ENCODE results near the gene NR2C2. TPM values are rescaled to one million over a fixed set of nuclear protein-coding genes. Genes with fewer than 3 reads are reported as not detected.

The NR2C2 gene
- total RNA-seq, 2 experiments from 2014 or later = 47.1 to 47.4 TPM

- Mint-ChIP-seq H3K4me3 (no peak overlapping the region), H3K36me3 (ENCODE audit: low read depth) (no peaks in the 10 kb centered on the region), H3K27me3 (peaks cover 1% of the 10 kb centered on the region), H3K9me3 (peaks cover 7% of the 10 kb centered on the region), H3K4me1 (ENCODE audit: low read depth) (no peaks in the 10 kb centered on the region), H3K27ac (no peak overlapping the region)
- no peak for TF ChIP-seq CTCF (IDR thresholded peaks at IDR 0.05)
- DNase-seq = no peak
- intact Hi-C loops (cut with micrococcal nuclease) = no loop called here
- ChIA-PET POLR2A (no interaction called here), CTCF (no interaction called here)
- ATAC-seq = no peak
Measured at GRCh38 chr3:14909250-14909649, 38.1 kb upstream of the NR2C2 start.

- CTCF ChIA-PET = interaction anchor here (0.7 kb wide), 1 partner anchor 9 kb away, joined by 3 read pairs; no protein-coding TSS in a partner anchor
- no peaks in the 10 kb centered on the region for H3K4me1 Mint-ChIP-seq (ENCODE audit: low read depth)
- POLR2A ChIA-PET = no interaction called here
- peaks cover 1% of the 10 kb centered on the region for H3K27me3 Mint-ChIP-seq
- intact Hi-C loops (cut with micrococcal nuclease) = no loop called here
- no peaks in the 10 kb centered on the region for H3K36me3 Mint-ChIP-seq (ENCODE audit: low read depth)
- no peak overlapping the region for H3K4me3 Mint-ChIP-seq
- H3K9me3 Mint-ChIP-seq = no peaks in the 10 kb centered on the region
- ATAC-seq (no peak), DNase-seq (no peak)
- TF ChIP-seq CTCF (IDR thresholded peaks at IDR 0.05) = no peak
- no peak overlapping the region for H3K27ac Mint-ChIP-seq
Measured at GRCh38 chr3:14911651-14912050, 35.7 kb upstream of the NR2C2 start.

- no peaks in the 10 kb centered on the region for H3K4me1 Mint-ChIP-seq (ENCODE audit: low read depth)
- no peaks in the 10 kb centered on the region for H3K9me3 Mint-ChIP-seq
- ChIA-PET POLR2A (no interaction called here), CTCF (interaction anchor here (0.9 kb wide), 1 partner anchor 133 kb away, joined by 4 read pairs; no protein-coding TSS in a partner anchor)
- peaks cover under 1% of the 10 kb centered on the region for H3K27me3 Mint-ChIP-seq
- no peak for TF ChIP-seq CTCF (IDR thresholded peaks at IDR 0.05)
- H3K36me3 Mint-ChIP-seq (ENCODE audit: low read depth) = no peaks in the 10 kb centered on the region
- no peak for DNase-seq
- intact Hi-C loops (cut with micrococcal nuclease) = no loop called here
- no peak overlapping the region for H3K27ac Mint-ChIP-seq
- H3K4me3 Mint-ChIP-seq = no peak overlapping the region
- no peak for ATAC-seq
Measured at GRCh38 chr3:14913071-14913925, 34.1 kb upstream of the NR2C2 start.

- Mint-ChIP-seq H3K4me1 (ENCODE audit: low read depth) (no peaks in the 10 kb centered on the region), H3K9me3 (no peaks in the 10 kb centered on the region), H3K27ac (no peak overlapping the region), H3K4me3 (no peak overlapping the region), H3K36me3 (ENCODE audit: low read depth) (no peaks in the 10 kb centered on the region), H3K27me3 (no peaks in the 10 kb centered on the region)
- ATAC-seq (no peak), DNase-seq (no peak)
- intact Hi-C loops (cut with micrococcal nuclease) = no loop called here
- no peak for TF ChIP-seq CTCF (IDR thresholded peaks at IDR 0.05)
- POLR2A ChIA-PET = no interaction called here
- CTCF ChIA-PET = interaction anchor here (0.9 to 1.3 kb wide), 2 partner anchors 123 to 134 kb away, joined by 4 to 5 read pairs; no protein-coding TSS in a partner anchor
Measured at GRCh38 chr3:14913926-14914778, 33.2 kb upstream of the NR2C2 start.

Measured in activated CD8-positive, alpha-beta T cell treated with anti-CD3 and anti-CD28 coated beads for 36 hours (primary cell).